ENCODE results near the gene BAG5.

GRCh38 chr14:103548463-103549351 lies 13.8 kb downstream of the BAG5 start:
- TF ChIP-seq CTCF (IDR thresholded peaks at IDR 0.05; ENCODE audit: low read depth, low read length) (no peak), EZH2phosphoT487 (IDR thresholded peaks at IDR 0.05; ENCODE audit: low read depth) (no peak)

All from OCI-LY3 (cell line).